Heart right ventricle (tissue), 16 donors: ENCODE data around the gene GALNTL6. TPM values are rescaled to one million over a fixed set of nuclear protein-coding genes. Genes with fewer than 3 reads are reported as not detected.

ENCODE experiments used
- ATAC-seq, 8 donors: fragments of 200-7000 bp; cut with Tn5 transposase; one replicate each; pipeline ENCODE4 v1.9.1; 2020; ENCODE audit warnings: mild to moderate bottlenecking in 8 of 8, moderate library complexity in 8 of 8, moderate number of reproducible peaks in 1 of 8
- DNase-seq, 2 donors: peaks; one replicate each; pipeline ENCODE4 v3.0.0-alpha.2; 2020
- H3K27ac ChIP-seq, 10 donors: fragments of 200-600 bp; sonication (generic) in 2 of 10; one replicate each; pipeline versions ENCODE4 v1.5.0 to v1.8.0; 2020 to 2022; ENCODE audit warnings: mild to moderate bottlenecking in 3 of 10
- H3K27me3 ChIP-seq, 7 donors: fragments of 200-600 bp; one replicate each; pipeline ENCODE4 v1.8.0; 2021 to 2022; ENCODE audit warnings: mild to moderate bottlenecking in 2 of 7
- H3K36me3 ChIP-seq, 9 donors: fragments of 200-600 bp; sonication (generic) in 1 of 9; one replicate each; pipeline versions ENCODE4 v1.5.0 to v1.8.0; 2020 to 2022; ENCODE audit warnings: mild to moderate bottlenecking in 2 of 9
- H3K4me1 ChIP-seq, 9 donors: fragments of 200-600 bp; sonication (generic) in 1 of 9; one replicate each; pipeline versions ENCODE4 v1.5.0 to v1.8.0; 2020 to 2022; ENCODE audit warnings: mild to moderate bottlenecking in 4 of 9
- H3K4me3 ChIP-seq, 10 donors: fragments of 200-600 bp; sonication (generic) in 2 of 10; one replicate each; pipeline versions ENCODE4 v1.5.0 to v1.8.0; 2020 to 2022; ENCODE audit warnings: mild to moderate bottlenecking in 7 of 10, moderate library complexity in 2 of 10
- H3K9me3 ChIP-seq, 11 donors: fragments of 200-600 bp in 10 of 11; sonication (generic) in 2 of 11; one replicate each; pipeline versions ENCODE4 v1.5.0 to v1.8.0; 2013 to 2022; ENCODE audit warnings: mild to moderate bottlenecking in 2 of 11, control low read depth in 1 of 11, moderate library complexity in 1 of 11
- WGBS, 2 donors: extraction: QIAGEN DNeasy Blood & Tissue Kit; methylation state at CpG; one replicate each; pipeline ENCODE4 v1.1.7; 2013; ENCODE audit warnings: inconsistent platforms in 1 of 2; 5-methylcytosine and 5-hydroxymethylcytosine counted together
- intact Hi-C, 10 donors: fragments of 100-400 bp; cut with DNase I; formaldehyde crosslinking; loops; one replicate each; pipeline versions ENCODE4 v1.11.1 to v1.14.2; 2022
- polyA plus RNA-seq, 2 donors: library from polyadenylated mRNA; stranded (reverse); fragments of 200-250 nt; gene quantifications; one replicate each; pipeline ENCODE4 v1.2.3, GENCODE V29; 2013
- total RNA-seq, 10 donors: library from RNA; stranded (reverse); fragmentation: NEBNext Ultra II Directional in 3 of 10; extraction: Animal tissue kit (Norgen Biotek cat#: 25700) in 3 of 10; gene quantifications; one replicate each; pipeline versions ENCODE4 v1.2.1 to v1.2.4, GENCODE V29; 2021 to 2023
- TF ChIP-seq, protein P1 (sequence below), 9 donors: fragments of 200-600 bp; sonication (generic) in 2 of 9; IDR thresholded peaks; one replicate each; pipeline versions ENCODE4 v1.5.0 to v1.8.0; 2021 to 2022; ENCODE audit warnings: antibody characterized with exemption in 9 of 9, mild to moderate bottlenecking in 5 of 9, moderate library complexity in 1 of 9
- donor health status: Arrhythmogenic right ventricular cardiomyopathy.
- donor health status: ischemic (EF 13 %, LVEDD 7.1; RV severe dilation, severe dysfunction).
- donor health status: healthy with polysubstance abuse.
- donor health status: DM: no; HTN: yes; CAD: no.
- donor health status: DM: no; HTN: no; CAD: no.
- donor health status: ischemic (EF 25% LVEDD 6.9; RV normal size, moderate dysfunction).
- donor health status: ischemic (EF 25% LVEDD 5.7; RV mildly dilated, moderate dysfunction).
- donor health status: healthy.
- donor health status: DM: yes; HTN: yes; CAD: no.
- donor health status: Ischemic cardiomyopathy.
- donor health status: ischemic (EF 35%, LVEDD 5.7; RV mildly dilated, moderate dysfunction).
- donor health status: nonischemic (EF 11% LVEDD 7.7; RV severe dilation, severe dysfunction).
- donor health status: DM: yes; HTN: yes; CAD: no.
- donor health status: PGD.
- donor health status: ischemic (EF 29% LVEDD 5.4; RV normal size, mild dysfunction).
- donor health status: nonischemic (EF 23%, LVEDD 6.1; RV moderate dilation, normal function).

The GALNTL6 gene
- total and polyA plus RNA-seq, 12 donors, result 0.14 to 2.6 (median 0.49) TPM; not detected in 6

- WGBS, 2 donors, result 32 to 43% methylated on average over 9 of the region's 9 CpGs
- no peak for DNase-seq
These were observed 903.1 kb downstream of the GALNTL6 start for GRCh38 chr4:172716291-172716690.

DNA sequence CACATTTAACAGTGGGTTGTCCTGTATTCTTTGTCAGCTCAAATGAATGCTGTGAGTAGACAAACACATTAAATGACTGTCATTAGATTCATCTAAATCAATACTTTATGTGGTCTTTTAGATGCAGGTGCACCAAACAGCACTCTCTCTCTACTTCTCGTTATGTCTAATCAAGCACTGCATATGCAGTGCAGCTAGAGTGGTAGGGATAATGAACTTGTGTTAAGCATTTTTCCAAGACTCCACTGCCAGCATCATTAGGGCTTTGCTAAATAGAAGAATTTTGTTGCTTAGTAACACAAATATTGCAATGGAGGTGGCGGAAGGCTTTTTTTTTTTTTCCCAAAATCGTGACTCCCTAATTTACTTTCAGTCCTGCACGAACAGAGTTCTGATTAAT lies 908.5 kb downstream of the GALNTL6 start:
- Histone ChIP-seq H3K4me1 (no peaks in the 10 kb centered on the region), H3K9me3 (no peaks in the 10 kb centered on the region), H3K27ac (no peak overlapping the region), H3K27me3 (no peaks in the 10 kb centered on the region), H3K4me3 (no peak overlapping the region), H3K36me3 (no peaks in the 10 kb centered on the region)
- TF ChIP-seq, protein P1, sequence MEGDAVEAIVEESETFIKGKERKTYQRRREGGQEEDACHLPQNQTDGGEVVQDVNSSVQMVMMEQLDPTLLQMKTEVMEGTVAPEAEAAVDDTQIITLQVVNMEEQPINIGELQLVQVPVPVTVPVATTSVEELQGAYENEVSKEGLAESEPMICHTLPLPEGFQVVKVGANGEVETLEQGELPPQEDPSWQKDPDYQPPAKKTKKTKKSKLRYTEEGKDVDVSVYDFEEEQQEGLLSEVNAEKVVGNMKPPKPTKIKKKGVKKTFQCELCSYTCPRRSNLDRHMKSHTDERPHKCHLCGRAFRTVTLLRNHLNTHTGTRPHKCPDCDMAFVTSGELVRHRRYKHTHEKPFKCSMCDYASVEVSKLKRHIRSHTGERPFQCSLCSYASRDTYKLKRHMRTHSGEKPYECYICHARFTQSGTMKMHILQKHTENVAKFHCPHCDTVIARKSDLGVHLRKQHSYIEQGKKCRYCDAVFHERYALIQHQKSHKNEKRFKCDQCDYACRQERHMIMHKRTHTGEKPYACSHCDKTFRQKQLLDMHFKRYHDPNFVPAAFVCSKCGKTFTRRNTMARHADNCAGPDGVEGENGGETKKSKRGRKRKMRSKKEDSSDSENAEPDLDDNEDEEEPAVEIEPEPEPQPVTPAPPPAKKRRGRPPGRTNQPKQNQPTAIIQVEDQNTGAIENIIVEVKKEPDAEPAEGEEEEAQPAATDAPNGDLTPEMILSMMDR (IDR thresholded peaks at IDR 0.05), result no peak
- ATAC-seq (no peak), DNase-seq (no peak)
- WGBS, 2 donors, result 62 to 71% methylated on average over 4 of the region's 4 CpGs
- intact Hi-C loops, result no loop called here

More at GRCh38 chr4:172716291-172716690, 903.1 kb downstream of the GALNTL6 start:
- no peaks in the 10 kb centered on the region for H3K36me3 ChIP-seq
- TF ChIP-seq, protein P1 (IDR thresholded peaks at IDR 0.05), result no peak
- intact Hi-C loops, result no loop called here
- H3K9me3 ChIP-seq, result no peaks in the 10 kb centered on the region
- H3K4me1 ChIP-seq, result no peaks in the 10 kb centered on the region
- no peak overlapping the region for H3K4me3 ChIP-seq
- no peak for ATAC-seq
- no peak overlapping the region for H3K27ac ChIP-seq
- no peaks in the 10 kb centered on the region for H3K27me3 ChIP-seq

DNA sequence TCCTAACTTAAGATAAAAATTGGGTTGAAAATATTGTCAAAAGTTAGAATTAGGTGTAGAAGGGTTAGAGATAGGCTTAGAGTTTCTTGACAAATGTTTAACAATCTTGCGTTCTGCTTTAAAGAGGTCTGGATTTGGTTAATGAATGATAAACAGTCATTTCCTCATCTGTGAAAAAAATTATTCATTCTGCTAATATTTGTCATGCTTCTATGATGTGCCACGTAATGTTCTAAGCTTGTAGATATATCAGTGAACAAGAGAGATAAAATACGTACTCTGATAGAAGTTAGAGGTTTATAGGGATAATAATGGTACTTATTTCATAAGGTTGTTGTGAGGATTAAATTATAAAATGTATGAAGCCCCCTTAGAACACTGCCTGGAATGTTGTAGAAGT lies 912.4 kb downstream of the GALNTL6 start:
- Histone ChIP-seq H3K36me3 (no peaks in the 10 kb centered on the region), H3K4me1 (no peaks in the 10 kb centered on the region), H3K27ac (no peak overlapping the region), H3K27me3 (no peaks in the 10 kb centered on the region), H3K4me3 (no peak overlapping the region), H3K9me3 (peaks cover 0 to 19% (median 0%) of the 10 kb centered on the region in 11 donors)
- WGBS, 2 donors, result 42 to 44% methylated on average over 3 of the region's 3 CpGs
- no peak for ATAC-seq
- no peak for DNase-seq
- intact Hi-C loops, result no loop called here
- TF ChIP-seq, protein P1 (IDR thresholded peaks at IDR 0.05), result no peak

DNA sequence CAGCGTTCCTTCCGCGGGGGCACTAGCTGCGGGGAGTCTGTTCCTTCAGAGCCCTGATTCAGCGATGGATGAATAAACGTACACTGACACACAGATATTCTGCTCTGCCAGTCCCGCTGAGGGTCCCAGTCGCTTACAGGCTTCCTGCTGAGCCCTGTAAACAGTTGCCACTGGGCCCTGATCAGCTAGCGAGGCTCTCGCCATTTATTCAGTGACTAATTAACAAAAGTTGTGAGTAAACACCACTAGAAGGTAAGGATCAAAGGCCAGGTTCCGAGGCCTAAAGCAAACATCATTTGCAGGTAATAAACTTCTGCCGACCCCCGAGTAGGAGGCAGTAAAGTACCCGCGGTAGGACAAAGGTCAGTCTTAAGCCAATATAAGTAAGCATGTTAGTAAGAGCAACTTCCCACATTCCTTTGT lies 912.8 kb downstream of the GALNTL6 start:
- no peak for ATAC-seq

More for the DNA sequence above, 912.8 kb downstream of the GALNTL6 start:
- H3K9me3 ChIP-seq, result peaks cover 0 to 23% (median 0%) of the 10 kb centered on the region in 11 donors
- 26 to 27% methylated on average over 15 of the region's 15 CpGs for WGBS, 2 donors
- H3K27me3 ChIP-seq, result no peaks in the 10 kb centered on the region
- H3K4me1 ChIP-seq, result no peaks in the 10 kb centered on the region
- intact Hi-C loops, result no loop called here
- no peak for DNase-seq
- H3K27ac ChIP-seq, result no peak overlapping the region
- H3K36me3 ChIP-seq, result no peaks in the 10 kb centered on the region
- no peak overlapping the region for H3K4me3 ChIP-seq
- TF ChIP-seq, protein P1 (IDR thresholded peaks at IDR 0.05), result no peak
